Progenitor cell of endocrine pancreas (in vitro differentiated cells): ENCODE data around the gene SMAD6. TPM values are rescaled to one million over a fixed set of nuclear protein-coding genes. Genes with fewer than 3 reads are reported as not detected.

ENCODE experiments used
- DNase-seq: peaks from one replicate; pipeline ENCODE4 v3.0.0; 2021; ENCODE audit warnings: low spot score; ENCODE audit not compliant: unreplicated experiment
- H3K27ac Mint-ChIP-seq: 2 replicates; pipeline ENCODE4 v1.8.0; 2021; ENCODE audit warnings: mild to moderate bottlenecking, moderate library complexity, mixed read lengths
- H3K27me3 Mint-ChIP-seq: 2 replicates; pipeline ENCODE4 v1.8.0; 2021; ENCODE audit warnings: mixed read lengths
- H3K36me3 Mint-ChIP-seq: 2 replicates; pipeline ENCODE4 v1.8.0; 2022; ENCODE audit warnings: mixed read lengths; ENCODE audit not compliant: insufficient read depth
- H3K4me1 Mint-ChIP-seq: 2 replicates; pipeline ENCODE4 v1.8.0; 2021; ENCODE audit warnings: low read depth, mixed read lengths
- H3K4me3 Mint-ChIP-seq: 2 replicates; pipeline ENCODE4 v1.8.0; 2021; ENCODE audit warnings: low read depth, mild to moderate bottlenecking, moderate library complexity, mixed read lengths
- H3K9me3 Mint-ChIP-seq: 2 replicates; pipeline ENCODE4 v1.8.0; 2021; ENCODE audit warnings: low read depth, mixed read lengths
- CTCF ChIP-seq: fragments of 200-600 bp; sonication (generic); IDR thresholded peaks from one replicate; pipeline ENCODE4 v1.5.0; 2021; ENCODE audit warnings: antibody characterized with exemption, mild to moderate bottlenecking; ENCODE audit not compliant: unreplicated experiment
- total RNA-seq: library from RNA; stranded (reverse); gene quantifications from 2 replicates; pipeline ENCODE4 v1.2.1, GENCODE V29; 2021

Gene SMAD6
- total RNA-seq, 1 donor from 2014 or later = 38.9 TPM

DNA sequence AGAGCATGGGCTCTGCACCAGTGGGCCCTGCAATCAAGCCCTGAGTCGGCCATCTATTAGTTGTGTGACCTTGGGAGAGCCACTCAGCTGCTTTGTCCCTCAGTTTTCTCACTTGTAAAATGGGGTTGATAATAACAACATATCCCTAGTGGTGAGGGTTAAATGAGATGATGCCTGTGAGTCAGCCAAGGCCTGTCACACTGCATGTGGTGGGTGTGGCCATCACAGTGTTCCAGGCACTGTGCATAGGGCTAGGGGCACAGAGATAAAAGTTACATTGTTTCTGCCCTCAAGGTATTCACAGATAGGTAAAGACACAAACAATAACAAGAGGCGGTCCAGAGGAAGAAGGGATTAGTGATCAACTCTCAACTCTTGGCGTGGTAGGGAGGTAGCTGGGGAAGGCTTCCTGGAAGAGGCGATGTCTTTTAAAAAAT is 19.5 kb downstream of the SMAD6 start:
- TF ChIP-seq CTCF = no peak

DNA sequence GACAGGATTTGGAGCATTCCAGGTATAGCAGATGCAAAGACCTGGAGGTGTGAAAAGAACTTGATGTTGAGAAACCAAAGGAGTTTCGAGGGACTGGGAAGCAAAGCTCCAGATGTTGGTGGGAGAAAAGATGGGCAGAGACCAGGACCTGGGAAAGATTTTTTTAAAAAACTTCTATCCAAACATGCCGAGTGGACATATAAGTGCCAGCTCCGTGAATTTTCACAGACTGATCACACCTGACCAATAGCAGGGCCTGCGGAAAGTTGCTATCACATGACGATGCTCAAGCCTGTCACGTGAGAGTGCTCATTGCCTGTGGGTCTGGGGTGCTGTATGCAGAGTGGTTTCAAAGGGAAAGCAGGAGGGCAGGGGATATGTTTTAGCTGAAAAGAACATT is 19.9 kb downstream of the SMAD6 start:
- H3K4me3 Mint-ChIP-seq = no peak overlapping the region
- peaks cover 21% of the 10 kb centered on the region for H3K36me3 Mint-ChIP-seq
- H3K4me1 Mint-ChIP-seq = peaks cover 8% of the 10 kb centered on the region
- peak overlapping the region; percentile 46 for H3K27ac Mint-ChIP-seq
- no peak for TF ChIP-seq CTCF
- no peaks in the 10 kb centered on the region for H3K9me3 Mint-ChIP-seq
- H3K27me3 Mint-ChIP-seq = no peaks in the 10 kb centered on the region
- DNase-seq = no peak

More for the DNA sequence above, 19.5 kb downstream of the SMAD6 start:
- peak overlapping the region; percentile 46 for H3K27ac Mint-ChIP-seq
- H3K4me1 Mint-ChIP-seq = peaks cover 8% of the 10 kb centered on the region
- no peaks in the 10 kb centered on the region for H3K9me3 Mint-ChIP-seq
- H3K36me3 Mint-ChIP-seq = peaks cover 23% of the 10 kb centered on the region
- DNase-seq = no peak
- H3K4me3 Mint-ChIP-seq = no peak overlapping the region
- H3K27me3 Mint-ChIP-seq = no peaks in the 10 kb centered on the region

DNA sequence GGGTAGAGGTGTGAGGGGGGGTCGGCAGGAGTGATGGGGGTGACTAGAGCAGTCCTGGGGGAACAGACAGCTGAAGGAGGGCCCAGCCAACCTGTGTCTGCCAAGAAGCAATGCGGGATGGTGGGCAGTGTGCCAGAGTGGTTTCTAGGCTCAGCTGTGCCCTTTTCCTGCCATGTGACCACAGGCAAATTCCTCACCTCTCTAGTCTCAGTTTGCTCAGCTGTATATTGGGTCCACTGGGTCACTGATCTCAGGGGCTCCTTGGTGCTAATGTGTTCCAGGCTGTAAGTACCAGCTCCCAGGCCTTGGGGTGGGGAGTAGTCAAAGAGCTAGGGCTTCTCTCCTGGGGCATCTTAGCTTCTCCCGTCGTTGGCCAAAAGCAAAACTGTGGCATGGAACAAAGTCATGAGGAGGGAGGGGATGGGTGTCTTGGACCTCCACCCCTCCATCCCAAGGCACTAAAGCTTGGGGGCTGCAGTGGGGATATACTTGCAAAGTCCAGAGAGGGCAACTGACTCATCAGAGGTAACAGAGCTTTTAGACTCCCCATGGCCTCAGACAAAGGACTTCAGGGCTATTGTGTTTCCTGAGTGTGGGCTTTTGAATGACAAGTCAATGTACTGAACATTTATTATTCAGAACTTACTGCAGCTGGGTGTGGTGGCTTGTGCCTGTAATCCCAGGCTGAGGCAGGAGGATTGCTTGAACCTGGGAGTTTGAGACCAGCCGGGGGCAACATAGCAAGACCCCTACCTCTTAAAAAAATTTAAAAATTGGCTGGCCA is 20.9 kb downstream of the SMAD6 start:
- H3K27me3 Mint-ChIP-seq = no peaks in the 10 kb centered on the region
- no peak for TF ChIP-seq CTCF
- DNase-seq = no peak
- peaks cover 7% of the 10 kb centered on the region for H3K4me1 Mint-ChIP-seq
- no peaks in the 10 kb centered on the region for H3K9me3 Mint-ChIP-seq
- peak overlapping the region; percentile 33 for H3K27ac Mint-ChIP-seq
- H3K4me3 Mint-ChIP-seq = no peak overlapping the region
- H3K36me3 Mint-ChIP-seq = peaks cover 18% of the 10 kb centered on the region

DNA sequence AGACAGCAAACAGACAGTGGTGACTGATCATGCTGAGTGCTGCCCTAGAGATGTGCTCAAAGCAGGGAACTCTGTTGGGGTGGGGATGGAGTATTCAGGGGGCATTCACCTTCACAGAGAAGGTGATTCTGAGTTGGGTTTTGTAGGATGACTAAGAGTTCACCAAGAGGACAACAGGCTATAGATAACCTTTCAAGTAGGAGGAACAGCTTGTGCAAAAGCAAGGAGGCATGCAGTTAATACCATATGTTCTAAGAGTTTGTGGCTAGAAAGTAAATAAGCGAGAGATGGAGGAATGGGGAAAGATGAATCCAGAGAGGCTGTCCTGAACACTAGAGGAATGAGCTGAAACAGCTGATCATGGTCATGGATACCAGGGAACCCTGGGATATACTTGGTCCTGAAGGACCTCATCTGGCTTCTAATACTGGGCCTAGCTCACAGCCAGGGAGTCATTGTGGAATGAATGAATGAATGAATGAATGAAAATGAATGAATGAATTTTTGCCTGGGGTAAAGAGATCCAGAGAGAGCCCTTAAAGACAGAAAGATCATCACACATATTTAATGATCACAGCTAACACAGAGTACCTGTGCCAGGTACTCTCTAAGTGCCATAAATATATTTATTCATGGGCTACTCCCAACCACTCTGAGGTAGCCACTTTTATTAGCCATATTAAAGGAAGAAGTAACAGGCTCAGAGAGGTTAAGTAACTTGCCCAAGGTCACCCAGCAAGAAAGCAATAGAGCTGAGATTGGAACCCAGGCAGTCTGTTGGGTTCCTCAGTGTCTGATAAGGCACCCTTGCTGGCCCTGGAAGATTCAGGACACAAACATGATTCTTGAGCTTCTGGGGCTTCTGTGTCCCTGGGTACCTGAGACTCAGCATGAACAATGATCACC is 22.0 kb downstream of the SMAD6 start:
- Mint-ChIP-seq H3K36me3 (peaks cover 15% of the 10 kb centered on the region), H3K4me3 (no peak overlapping the region), H3K4me1 (peaks cover 10% of the 10 kb centered on the region), H3K27me3 (no peaks in the 10 kb centered on the region), H3K9me3 (no peaks in the 10 kb centered on the region), H3K27ac (no peak overlapping the region)
- no peak for DNase-seq
- no peak for TF ChIP-seq CTCF

DNA sequence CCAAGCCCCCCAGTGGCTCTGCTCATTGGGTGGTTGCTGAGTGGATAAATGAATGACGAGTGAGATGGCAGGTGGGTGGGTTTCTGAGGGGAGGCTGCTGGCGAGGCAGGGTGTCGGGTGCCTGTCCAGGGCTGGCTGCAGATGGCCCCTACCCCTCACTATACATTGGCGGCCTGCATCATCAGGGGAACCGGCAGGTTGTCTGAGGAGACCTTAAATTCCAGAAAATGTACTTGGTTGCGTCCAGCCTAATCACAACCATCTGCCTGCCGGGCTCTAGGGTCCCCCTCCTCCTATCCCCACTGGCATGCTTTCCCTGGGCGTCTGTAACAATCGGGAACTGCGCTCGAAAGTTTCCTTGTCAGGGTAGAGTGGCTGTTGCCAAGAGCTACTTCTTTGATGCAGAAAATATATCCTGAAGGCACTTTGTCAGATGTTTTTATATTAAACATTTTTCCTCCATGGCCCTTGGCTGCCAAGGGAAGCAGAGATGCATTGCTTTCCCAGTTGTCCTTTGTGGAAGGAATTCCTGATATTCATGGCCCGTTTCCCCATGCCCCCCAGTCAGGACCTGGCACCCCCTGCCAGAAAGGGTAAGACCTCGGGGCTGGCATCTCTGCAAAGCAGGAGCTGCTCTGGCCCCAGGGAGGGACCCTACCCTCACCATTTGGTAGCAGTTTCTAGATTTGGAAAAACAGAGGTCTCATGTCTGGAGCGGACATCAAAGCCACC is 22.9 kb downstream of the SMAD6 start:
- TF ChIP-seq CTCF = no peak
- H3K27me3 Mint-ChIP-seq = no peaks in the 10 kb centered on the region

More for the DNA sequence above, 22.9 kb downstream of the SMAD6 start:
- no peak for DNase-seq
- peaks cover 15% of the 10 kb centered on the region for H3K36me3 Mint-ChIP-seq
- no peak overlapping the region for H3K27ac Mint-ChIP-seq
- H3K4me1 Mint-ChIP-seq = peaks cover 10% of the 10 kb centered on the region
- H3K4me3 Mint-ChIP-seq = no peak overlapping the region
- H3K9me3 Mint-ChIP-seq = no peaks in the 10 kb centered on the region
